Left lung (tissue), 10 donors: ENCODE measurements around the gene CAMTA2. TPM values are rescaled to one million over a fixed set of nuclear protein-coding genes. Genes with fewer than 3 reads are reported as not detected.
A peak's percentile ranks its signal among the peaks of the same experiment; 100 is the strongest.

Experiments
- ATAC-seq: fragments of 200-7000 bp; cut with Tn5 transposase; one replicate; pipeline ENCODE4 v1.9.1; 2020; ENCODE audit warnings: moderate library complexity
- DNase-seq, 4 donors: peaks; one replicate each; pipeline ENCODE4 v3.0.0-alpha.2; 2013 to 2020
- H3K27ac ChIP-seq, 2 donors: fragments of 200-600 bp; sonication (generic) in 1 of 2; one replicate each; pipeline versions ENCODE4 v1.5.0 to v1.8.0; 2020 to 2021
- H3K27me3 ChIP-seq, 2 donors: fragments of 200-600 bp; sonication (generic) in 1 of 2; one replicate each; pipeline versions ENCODE4 v1.5.0 to v1.8.0; 2020 to 2021
- H3K36me3 ChIP-seq, 2 donors: fragments of 200-600 bp; sonication (generic) in 1 of 2; one replicate each; pipeline versions ENCODE4 v1.5.0 to v1.8.0; 2020 to 2021
- H3K4me1 ChIP-seq, 2 donors: fragments of 200-600 bp; one replicate each; pipeline ENCODE4 v1.8.0; 2021
- H3K4me3 ChIP-seq, 2 donors: fragments of 200-600 bp; sonication (generic) in 1 of 2; one replicate each; pipeline versions ENCODE4 v1.5.0 to v1.8.0; 2020 to 2021; ENCODE audit warnings: mild to moderate bottlenecking in 1 of 2
- H3K9me3 ChIP-seq, 2 donors: fragments of 200-600 bp; sonication (generic) in 1 of 2; one replicate each; pipeline versions ENCODE4 v1.5.0 to v1.8.0; 2020 to 2021
- CTCF ChIP-seq, 2 donors: fragments of 200-600 bp; sonication (generic) in 1 of 2; IDR thresholded peaks; one replicate each; pipeline versions ENCODE4 v1.5.0 to v1.8.0; 2021; ENCODE audit warnings: antibody characterized with exemption in 2 of 2
- intact Hi-C, 2 donors: fragments of 100-400 bp; cut with DNase I; formaldehyde crosslinking; loops; one replicate each; pipeline versions ENCODE4 v1.11.2 to v1.14.2; 2022
- polyA plus RNA-seq, 6 donors: library from polyadenylated mRNA; unstranded; fragments of 120-200 nt; gene quantifications; one replicate each; pipeline ENCODE4 v1.2.1, GENCODE V29; 2013; ENCODE audit not compliant: insufficient read length in 6 of 6
- total RNA-seq, 2 donors: library from RNA; stranded (reverse); fragmentation: NEBNext Ultra II Directional; extraction: Animal tissue kit (Norgen Biotek cat#: 25700); gene quantifications; one replicate each; pipeline ENCODE4 v1.2.1, GENCODE V29; 2021
- donor health status: DM: no; HTN: yes; CAD: no.
- donor health status: DM: no; HTN: no; CAD: no.

Gene CAMTA2
- total and polyA plus RNA-seq, 8 donors = 28.6 to 64.9 (median 34.6) TPM

GRCh38 chr17:4951486-4951885 lies 36.0 kb downstream of the CAMTA2 start:
- H3K4me3 ChIP-seq = no peak overlapping the region
- ATAC-seq = no peak

GRCh38 chr17:4950746-4951204 lies 36.7 kb downstream of the CAMTA2 start, which contains the start of gene ENO3:
TSS of gene ENO3 (plus strand) at chr17:4951119. CDS start at chr17:4951830, 711 bp downstream.
- peaks cover 0 to 16% of the 10 kb centered on the region in 2 donors for H3K36me3 ChIP-seq
- H3K4me3 ChIP-seq = peak within 1 kb of the TSS; percentile 87 to 100
- peaks cover 11 to 33% of the 10 kb centered on the region in 2 donors for H3K4me1 ChIP-seq
- ATAC-seq = no peak
- peak within 1 kb of the TSS; percentile 99 to 100 for H3K27ac ChIP-seq
- intact Hi-C loops = no loop called here
- H3K9me3 ChIP-seq = no peaks in the 10 kb centered on the region
- no peaks in the 10 kb centered on the region for H3K27me3 ChIP-seq
- no peak for TF ChIP-seq CTCF (IDR thresholded peaks at IDR 0.05)
- peak in 1 of 4 donors; percentile 69 for DNase-seq

More at GRCh38 chr17:4951486-4951885, 36.0 kb downstream of the CAMTA2 start:
- no peaks in the 10 kb centered on the region for H3K9me3 ChIP-seq
- TF ChIP-seq CTCF (IDR thresholded peaks at IDR 0.05) = no peak
- DNase-seq = peak in 1 of 4 donors; percentile 43
- no peaks in the 10 kb centered on the region for H3K27me3 ChIP-seq
- H3K36me3 ChIP-seq = peaks cover 0 to 9% of the 10 kb centered on the region in 2 donors
- peak overlapping the region in 1 of 2 donors; percentile 100 for H3K27ac ChIP-seq
- H3K4me1 ChIP-seq = peaks cover 4 to 26% of the 10 kb centered on the region in 2 donors
- intact Hi-C loops = no loop called here

- H3K27ac ChIP-seq = peak overlapping the region; percentile 99 to 100
- no peak for TF ChIP-seq CTCF (IDR thresholded peaks at IDR 0.05)
- peaks cover 16 to 39% of the 10 kb centered on the region in 2 donors for H3K4me1 ChIP-seq
- peaks cover 0 to 22% of the 10 kb centered on the region in 2 donors for H3K36me3 ChIP-seq
- DNase-seq (peak in 2 of 4 donors; percentile 72 to 91), ATAC-seq (no peak)
- H3K4me3 ChIP-seq = peak overlapping the region; percentile 87 to 100
- intact Hi-C loops = no loop called here
- H3K27me3 ChIP-seq = no peaks in the 10 kb centered on the region
- no peaks in the 10 kb centered on the region for H3K9me3 ChIP-seq
Observed at GRCh38 chr17:4950075-4950745, 37.3 kb downstream of the CAMTA2 start.

- intact Hi-C loops = no loop called here
Observed at GRCh38 chr17:4949321-4950074, 38.0 kb downstream of the CAMTA2 start.

More at GRCh38 chr17:4949321-4950074, 38.0 kb downstream of the CAMTA2 start:
- H3K27ac ChIP-seq = peak overlapping the region; percentile 99 to 100
- H3K9me3 ChIP-seq = no peaks in the 10 kb centered on the region
- peaks cover 0 to 29% of the 10 kb centered on the region in 2 donors for H3K36me3 ChIP-seq
- H3K4me3 ChIP-seq = peak overlapping the region; percentile 87 to 100
- DNase-seq = peak; percentile 43 to 95 (median 79)
- H3K4me1 ChIP-seq = peaks cover 21 to 46% of the 10 kb centered on the region in 2 donors
- ATAC-seq = peak; percentile 55
- TF ChIP-seq CTCF (IDR thresholded peaks at IDR 0.05) = no peak
- H3K27me3 ChIP-seq = no peaks in the 10 kb centered on the region
